ENCODE data around the gene NDRG2. TPM values are rescaled to one million over a fixed set of nuclear protein-coding genes. Genes with fewer than 3 reads are reported as not detected.

The NDRG2 gene
- total RNA-seq, 1 experiment from 2014 or later: 8.0 TPM

DNA sequence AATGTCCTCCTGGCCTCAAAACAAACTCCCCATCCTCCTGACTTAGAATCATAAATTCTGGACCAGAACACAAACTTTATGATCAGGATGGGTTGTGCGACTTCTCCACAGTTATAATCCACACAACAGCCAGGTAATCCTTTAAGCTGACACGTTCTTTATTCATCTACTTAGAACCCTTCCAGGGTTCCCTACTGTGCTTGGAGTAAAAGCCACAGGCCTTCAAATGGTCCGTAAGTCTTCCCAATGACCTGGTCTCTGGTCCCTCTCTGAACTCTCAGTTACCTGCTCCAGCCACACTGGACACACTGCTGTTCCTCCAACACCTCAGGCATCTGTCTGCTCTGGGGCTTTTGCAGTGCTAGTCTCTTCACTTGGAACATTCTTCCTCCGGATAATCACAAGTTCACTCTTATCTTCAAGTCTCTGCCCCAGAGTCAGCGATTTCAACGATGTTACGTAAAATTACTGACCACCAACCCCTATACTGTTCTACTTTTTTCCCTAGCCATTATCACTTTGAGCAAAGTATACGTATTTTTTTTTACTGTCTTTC is 15.6 kb upstream of the NDRG2 start:
- H3K36me3 ChIP-seq (ENCODE audit: insufficient read depth, low read length, poor library complexity, severe bottlenecking): no peaks in the 10 kb centered on the region
- BruUV-seq (replicated peaks): no TSS peak
- no peak overlapping the region for H3K4me3 ChIP-seq (ENCODE audit: low read depth, low read length, poor library complexity, severe bottlenecking)
- no peak for DNase-seq (ENCODE audit: low spot score)
- intact Hi-C loops (cut with micrococcal nuclease; ENCODE audit: unreplicated experiment): loop anchor here (1.0 kb wide), 1 partner anchor 26 kb away; no protein-coding TSS in a partner anchor
- ChIA-PET POLR2A (ENCODE audit: low non-redundant PET) (no interaction called here), CTCF (interaction anchor here (0.9 to 2.0 kb wide), 4 partner anchors 25 to 282 kb away, joined by 3 to 44 read pairs (median 4); no protein-coding TSS in a partner anchor)
- H3K9me3 ChIP-seq (ENCODE audit: low read depth, low read length, poor library complexity, severe bottlenecking): no peaks in the 10 kb centered on the region
- no peak overlapping the region for H3K27ac ChIP-seq (ENCODE audit: low read depth, low read length, poor library complexity, severe bottlenecking)
- no peak for TF ChIP-seq EZH2 (IDR thresholded peaks at IDR 0.05; ENCODE audit: borderline replicate concordance, low read depth, low read length, poor library complexity, severe bottlenecking)
- no peak for TF ChIP-seq CTCF (conservative IDR thresholded peaks at IDR 0.05; ENCODE audit: low read depth, low read length)
- no peaks in the 10 kb centered on the region for H3K27me3 ChIP-seq (replicated peaks; ENCODE audit: insufficient read depth, low read depth, low read length, poor library complexity)
- no peaks in the 10 kb centered on the region for H3K4me1 ChIP-seq (ENCODE audit: insufficient read depth, low read length, poor library complexity, severe bottlenecking)

DNA sequence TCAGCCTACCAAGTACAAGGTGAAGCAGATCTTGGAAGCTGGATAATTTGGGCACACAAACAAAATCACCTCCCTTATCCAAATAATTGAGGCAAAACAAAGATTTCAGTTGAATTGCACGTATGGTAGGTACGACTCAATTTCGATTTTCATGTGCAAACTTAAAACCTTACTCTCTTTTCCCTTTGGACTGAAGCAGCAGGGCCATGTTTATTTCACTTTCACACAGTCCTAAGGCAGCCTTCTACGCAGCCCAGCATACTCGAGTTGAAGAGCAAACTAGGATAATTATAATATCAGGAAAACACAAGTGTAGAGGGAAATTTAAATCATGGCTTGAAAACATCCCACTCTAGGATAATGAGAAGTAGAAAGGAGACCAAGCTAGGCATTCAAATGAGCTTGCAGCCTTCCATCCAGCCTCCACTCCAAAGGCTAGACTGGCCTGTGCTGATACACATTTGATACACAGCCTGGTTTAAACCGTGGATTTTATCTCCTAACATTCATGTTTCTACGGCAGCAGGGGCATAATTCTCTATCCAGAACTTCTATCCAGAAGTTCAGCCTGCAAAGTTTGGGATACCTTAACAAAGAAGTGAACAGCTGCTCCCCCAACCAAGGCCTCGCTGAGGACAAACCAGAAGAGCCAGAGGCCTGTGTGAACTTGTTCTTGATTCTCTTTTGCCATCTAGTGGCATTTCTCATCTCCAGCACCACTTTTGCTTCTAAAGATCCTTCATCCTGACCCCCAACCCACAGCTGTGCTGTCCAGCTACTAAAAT is 14.9 kb upstream of the NDRG2 start:
- Histone ChIP-seq H3K4me1 (ENCODE audit: insufficient read depth, low read length, poor library complexity, severe bottlenecking) (no peaks in the 10 kb centered on the region), H3K36me3 (ENCODE audit: insufficient read depth, low read length, poor library complexity, severe bottlenecking) (no peaks in the 10 kb centered on the region), H3K27ac (ENCODE audit: low read depth, low read length, poor library complexity, severe bottlenecking) (no peak overlapping the region), H3K4me3 (ENCODE audit: low read depth, low read length, poor library complexity, severe bottlenecking) (no peak overlapping the region), H3K9me3 (ENCODE audit: low read depth, low read length, poor library complexity, severe bottlenecking) (no peaks in the 10 kb centered on the region), H3K27me3 (replicated peaks; ENCODE audit: insufficient read depth, low read depth, low read length, poor library complexity) (no peaks in the 10 kb centered on the region)
- no TSS peak for BruUV-seq (replicated peaks)
- DNase-seq (ENCODE audit: low spot score): peak; percentile 68
- POLR2A ChIA-PET (ENCODE audit: low non-redundant PET): no interaction called here
- intact Hi-C loops (cut with micrococcal nuclease; ENCODE audit: unreplicated experiment): loop anchor here (1.0 to 10.0 kb wide), 2 partner anchors 25 to 345 kb away; no protein-coding TSS in a partner anchor
- peak; percentile 66 for TF ChIP-seq CTCF (conservative IDR thresholded peaks at IDR 0.05; ENCODE audit: low read depth, low read length)
- no peak for TF ChIP-seq EZH2 (IDR thresholded peaks at IDR 0.05; ENCODE audit: borderline replicate concordance, low read depth, low read length, poor library complexity, severe bottlenecking)
- CTCF ChIA-PET: interaction anchor here (0.6 to 2.0 kb wide), 5 partner anchors 25 to 281 kb away, joined by 3 to 44 read pairs (median 3); no protein-coding TSS in a partner anchor

- no peak for DNase-seq (ENCODE audit: low spot score)
- BruUV-seq (replicated peaks): no TSS peak
- intact Hi-C loops (cut with micrococcal nuclease; ENCODE audit: unreplicated experiment): loop anchor here (10.0 kb wide), 1 partner anchor 344 kb away; no protein-coding TSS in a partner anchor
- H3K27me3 ChIP-seq (replicated peaks; ENCODE audit: insufficient read depth, low read depth, low read length, poor library complexity): no peaks in the 10 kb centered on the region
- H3K36me3 ChIP-seq (ENCODE audit: insufficient read depth, low read length, poor library complexity, severe bottlenecking): no peaks in the 10 kb centered on the region
- CTCF ChIA-PET: no interaction called here
- no peak overlapping the region for H3K27ac ChIP-seq (ENCODE audit: low read depth, low read length, poor library complexity, severe bottlenecking)
- no peaks in the 10 kb centered on the region for H3K9me3 ChIP-seq (ENCODE audit: low read depth, low read length, poor library complexity, severe bottlenecking)
- POLR2A ChIA-PET (ENCODE audit: low non-redundant PET): no interaction called here
- no peaks in the 10 kb centered on the region for H3K4me1 ChIP-seq (ENCODE audit: insufficient read depth, low read length, poor library complexity, severe bottlenecking)
- no peak overlapping the region for H3K4me3 ChIP-seq (ENCODE audit: low read depth, low read length, poor library complexity, severe bottlenecking)
- no peak for TF ChIP-seq CTCF (conservative IDR thresholded peaks at IDR 0.05; ENCODE audit: low read depth, low read length)
- TF ChIP-seq EZH2 (IDR thresholded peaks at IDR 0.05; ENCODE audit: borderline replicate concordance, low read depth, low read length, poor library complexity, severe bottlenecking): no peak
These were observed 13.9 kb upstream of the NDRG2 start for GRCh38 chr14:21038441-21039422.
